ENCODE data around the gene HS6ST3. TPM values are rescaled to one million over a fixed set of nuclear protein-coding genes. Genes with fewer than 3 reads are reported as not detected.

Gene HS6ST3
- total and polyA plus RNA-seq, 9 of the 15 experiments (the other 6 are each of a cell fraction or from before 2014, with no cell fraction given), result not detected

DNA sequence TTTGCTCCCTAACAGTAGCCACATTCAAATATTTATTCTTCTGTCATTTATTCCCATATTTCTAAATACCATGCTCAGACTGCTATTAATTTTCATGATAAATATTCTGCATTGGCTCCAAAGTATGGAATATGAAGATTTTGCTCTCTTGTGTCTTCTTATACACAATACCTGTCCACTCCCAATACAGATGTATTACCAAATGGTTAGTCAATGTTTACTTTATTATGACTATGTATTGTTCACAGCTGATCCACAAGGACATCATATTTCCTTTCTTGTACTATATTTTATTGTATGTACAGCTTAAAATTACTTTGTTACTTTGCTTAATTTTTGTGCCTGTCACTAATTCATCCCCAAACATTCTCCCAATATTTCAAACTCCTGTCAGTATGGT, 582.1 kb downstream of the HS6ST3 start (continued):
- TF ChIP-seq ZNF778 (CRISPR knock-in tag; IDR thresholded peaks at IDR 0.05) (no peak), CBX5 (IDR thresholded peaks at IDR 0.05; ENCODE audit: borderline replicate concordance, low read depth) (no peak), ZNF699 (CRISPR knock-in tag; IDR thresholded peaks at IDR 0.05; ENCODE audit: insufficient replicate concordance) (no peak), MCM2 (IDR thresholded peaks at IDR 0.05; ENCODE audit: low read depth) (no peak), SRF (CRISPR knock-in tag; IDR thresholded peaks at IDR 0.05) (no peak)
- TF ChIP-seq, protein P1, sequence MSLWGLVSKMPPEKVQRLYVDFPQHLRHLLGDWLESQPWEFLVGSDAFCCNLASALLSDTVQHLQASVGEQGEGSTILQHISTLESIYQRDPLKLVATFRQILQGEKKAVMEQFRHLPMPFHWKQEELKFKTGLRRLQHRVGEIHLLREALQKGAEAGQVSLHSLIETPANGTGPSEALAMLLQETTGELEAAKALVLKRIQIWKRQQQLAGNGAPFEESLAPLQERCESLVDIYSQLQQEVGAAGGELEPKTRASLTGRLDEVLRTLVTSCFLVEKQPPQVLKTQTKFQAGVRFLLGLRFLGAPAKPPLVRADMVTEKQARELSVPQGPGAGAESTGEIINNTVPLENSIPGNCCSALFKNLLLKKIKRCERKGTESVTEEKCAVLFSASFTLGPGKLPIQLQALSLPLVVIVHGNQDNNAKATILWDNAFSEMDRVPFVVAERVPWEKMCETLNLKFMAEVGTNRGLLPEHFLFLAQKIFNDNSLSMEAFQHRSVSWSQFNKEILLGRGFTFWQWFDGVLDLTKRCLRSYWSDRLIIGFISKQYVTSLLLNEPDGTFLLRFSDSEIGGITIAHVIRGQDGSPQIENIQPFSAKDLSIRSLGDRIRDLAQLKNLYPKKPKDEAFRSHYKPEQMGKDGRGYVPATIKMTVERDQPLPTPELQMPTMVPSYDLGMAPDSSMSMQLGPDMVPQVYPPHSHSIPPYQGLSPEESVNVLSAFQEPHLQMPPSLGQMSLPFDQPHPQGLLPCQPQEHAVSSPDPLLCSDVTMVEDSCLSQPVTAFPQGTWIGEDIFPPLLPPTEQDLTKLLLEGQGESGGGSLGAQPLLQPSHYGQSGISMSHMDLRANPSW (CRISPR knock-in tag; IDR thresholded peaks at IDR 0.05), result no peak

DNA sequence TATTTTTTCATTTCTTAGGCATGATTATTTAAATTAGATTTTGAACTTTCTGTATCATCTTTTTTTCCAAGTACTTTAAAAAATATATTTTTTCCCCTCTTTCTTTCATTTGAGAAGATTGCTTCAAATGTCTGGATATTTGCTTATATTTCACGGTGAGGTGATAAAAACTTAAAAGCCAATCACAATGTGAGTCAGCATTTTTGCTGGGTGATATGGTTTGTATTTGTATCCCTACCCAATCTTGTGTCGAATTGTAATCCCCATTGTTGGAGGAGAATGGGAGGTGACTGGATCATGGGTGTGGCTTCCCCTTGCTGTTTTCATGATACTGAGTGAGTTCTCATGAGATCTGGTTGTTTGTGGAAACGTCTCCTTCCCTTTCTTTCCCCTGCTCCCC, 583.9 kb downstream of the HS6ST3 start:
- Histone ChIP-seq H3K79me2 (ENCODE audit: control insufficient read depth, insufficient read depth, low read length) (no peaks in the 10 kb centered on the region), H3K27ac (ENCODE audit: extremely low read depth, low read depth, low read length) (no peak overlapping the region), H3K9ac (ENCODE audit: insufficient read depth in 1 of 2, low read depth in 2 of 2, low read length in 2 of 2) (no peak overlapping the region), H3K9me3 (replicated peaks; ENCODE audit: control insufficient read depth, insufficient read depth, low read depth, low read length) (no peaks in the 10 kb centered on the region), H4K20me1 (replicated peaks; ENCODE audit: control insufficient read depth, insufficient read depth, low read length) (no peaks in the 10 kb centered on the region), H3K4me1 (replicated peaks in 1 of 2; ENCODE audit: control insufficient read depth in 2 of 2, insufficient read depth in 2 of 2, low read length in 2 of 2) (no peaks in the 10 kb centered on the region), H3K4me2 (ENCODE audit: insufficient read depth, low read length) (no peak overlapping the region), H3K36me3 (ENCODE audit: control insufficient read depth, insufficient read depth, low read length) (no peaks in the 10 kb centered on the region), H3K27me3 (ENCODE audit: control insufficient read depth in 2 of 2, insufficient read depth in 2 of 2, low read length in 2 of 2) (no peaks in the 10 kb centered on the region), H2AFZ (ENCODE audit: low read depth, low read length) (no peak overlapping the region), H3K9me1 (ENCODE audit: control insufficient read depth, insufficient read depth, low read length) (no peaks in the 10 kb centered on the region), H3K4me3 (no peak overlapping the region)
- FAIRE-seq, result no peak
- CTCF ChIA-PET (ENCODE audit: low intra/inter-chr PET ratio), result no interaction called here
- POLR2A ChIA-PET, result no interaction called here
- BruUV-seq (replicated peaks), result no TSS peak
- WGBS (ENCODE audit: insufficient coverage, low coverage, missing lambda C conversion rate), result 5% methylated on average over 2 of the region's 3 CpGs
- intact Hi-C loops (cut with micrococcal nuclease) (no loop called here), in situ Hi-C loops (cut with MboI) (no loop called here)
- ATAC-seq, result no peak
- DNase-seq (ENCODE audit: extremely low read depth in 1 of 4, low spot score in 3 of 4), result no peak
- TF ChIP-seq C11orf30 (IDR thresholded peaks at IDR 0.05; ENCODE audit: low read depth) (0 out of 2 replicates have a peak, but pooled peaks have one; percentile 10), POLR2B (IDR thresholded peaks at IDR 0.05; ENCODE audit: low read depth, partially characterized antibody) (no peak), ZNF316 (IDR thresholded peaks at IDR 0.05) (peak; percentile 17; the same call in 1 of the 2 replicates), MAFG (tag; conservative IDR thresholded peaks at IDR 0.05) (peak; percentile 68), ZNF165 (CRISPR knock-in tag; IDR thresholded peaks at IDR 0.05; ENCODE audit: borderline replicate concordance) (no peak)
